Activated CD4-positive, alpha-beta T cell treated with anti-CD3 and anti-CD28 coated beads, Interleukin-2, amount 50 U/mL, for 1 hour (primary cell): ENCODE data around the gene MAST2.

Source experiments
- DNase-seq: peaks from one replicate; pipeline ENCODE4 v3.0.0-alpha.2; 2020

The MAST2 gene

GRCh38 chr1:45995298-45995697 lies 191.9 kb downstream of the MAST2 start:
- no peak for DNase-seq

DNA sequence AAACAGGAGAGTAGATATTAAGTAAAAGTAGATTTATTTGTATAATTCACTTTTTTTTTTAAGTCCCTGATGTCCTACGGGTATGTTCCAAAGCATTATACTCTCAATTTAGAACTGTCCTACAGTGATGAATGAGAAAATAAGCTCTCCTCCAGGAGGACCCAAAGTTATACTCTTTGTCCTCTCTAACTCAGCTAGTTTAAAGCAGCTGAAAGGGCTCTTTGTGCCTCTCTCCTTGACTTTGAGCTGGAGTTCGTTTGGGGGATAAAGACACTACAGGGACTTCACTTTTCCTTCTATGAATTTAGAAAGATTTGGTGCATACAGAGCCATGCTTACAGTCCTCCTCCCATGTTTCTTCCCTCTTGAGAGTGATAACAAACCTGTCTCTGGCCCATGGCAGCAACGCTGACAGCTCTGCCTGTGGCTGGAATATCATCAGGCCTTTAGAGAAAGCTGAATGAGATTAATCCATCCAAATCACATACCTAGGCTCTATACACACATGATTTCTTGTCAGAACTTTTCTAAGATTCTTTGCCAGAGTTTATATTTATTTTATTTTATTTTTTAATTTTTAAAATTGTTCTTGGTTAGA lies 194.7 kb downstream of the MAST2 start:
- no peak for DNase-seq

- DNase-seq, result no peak
These were observed 196.1 kb downstream of the MAST2 start for GRCh38 chr1:45999507-45999906.

DNA sequence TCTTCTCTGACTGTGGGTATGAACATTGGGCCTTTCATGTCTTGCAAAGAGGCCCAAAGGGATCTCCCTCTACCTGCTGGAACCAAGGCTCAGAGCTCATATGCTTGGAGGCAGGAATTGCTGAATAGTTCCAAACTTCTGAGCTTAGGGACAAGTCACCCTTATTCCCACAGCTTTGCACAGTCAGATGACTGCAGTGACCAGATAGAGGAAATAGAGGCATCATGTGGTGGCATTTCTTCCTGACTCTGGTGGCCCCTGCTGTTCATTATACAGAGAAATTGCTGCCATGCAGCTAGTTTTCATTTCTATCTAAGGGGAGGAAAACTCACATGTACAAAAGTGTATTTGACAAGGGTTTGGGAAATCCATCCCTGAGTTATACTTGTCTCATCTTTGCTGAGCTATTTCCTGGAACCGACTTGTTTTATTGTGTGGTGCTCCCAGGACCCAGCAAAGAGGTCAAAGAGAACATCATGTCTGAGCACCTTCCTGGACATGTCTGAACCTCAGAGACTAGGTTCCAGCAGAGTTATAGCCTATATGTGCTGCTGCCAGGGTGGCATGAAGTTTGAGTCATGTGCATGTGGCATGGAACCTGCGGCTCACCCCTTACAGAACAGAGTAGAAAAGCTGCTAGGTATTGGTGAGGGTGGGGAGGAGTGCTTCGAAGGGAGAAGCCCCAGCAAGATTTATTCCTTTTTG lies 197.8 kb downstream of the MAST2 start:
- no peak for DNase-seq

DNA sequence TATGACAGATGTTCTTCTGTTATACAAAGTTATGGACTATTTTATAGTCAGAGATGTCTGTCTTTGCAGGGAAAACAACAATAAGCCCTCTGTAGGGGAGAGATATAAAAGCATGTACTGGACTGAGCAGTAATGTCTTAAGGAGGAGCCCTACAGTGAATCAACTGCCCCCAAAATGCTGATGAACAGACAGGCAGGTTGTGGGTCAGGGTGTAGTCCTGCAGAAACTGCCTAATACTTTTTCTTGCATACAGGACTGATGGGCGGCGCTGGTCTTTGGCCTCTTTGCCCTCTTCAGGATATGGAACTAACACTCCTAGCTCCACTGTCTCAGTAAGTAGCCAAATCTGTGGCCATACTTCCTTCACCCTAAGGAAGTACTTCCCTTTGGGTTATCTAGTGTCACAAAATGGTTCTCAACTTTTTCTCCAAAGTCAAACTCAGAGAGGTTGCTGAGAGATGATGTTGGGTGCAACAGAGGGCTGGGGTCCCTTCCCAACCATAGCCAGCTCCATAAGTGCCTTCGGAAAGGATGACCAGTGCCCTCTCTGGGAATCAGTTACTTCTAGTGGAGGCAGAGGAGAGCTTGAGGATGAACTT lies 199.2 kb downstream of the MAST2 start:
- DNase-seq, result no peak

GRCh38 chr1:46003315-46003714 lies 199.9 kb downstream of the MAST2 start:
- no peak for DNase-seq

GRCh38 chr1:46004492-46004891 lies 201.1 kb downstream of the MAST2 start:
- no peak for DNase-seq

- no peak for DNase-seq
These were observed 202.2 kb downstream of the MAST2 start for GRCh38 chr1:46005594-46005993.

DNA sequence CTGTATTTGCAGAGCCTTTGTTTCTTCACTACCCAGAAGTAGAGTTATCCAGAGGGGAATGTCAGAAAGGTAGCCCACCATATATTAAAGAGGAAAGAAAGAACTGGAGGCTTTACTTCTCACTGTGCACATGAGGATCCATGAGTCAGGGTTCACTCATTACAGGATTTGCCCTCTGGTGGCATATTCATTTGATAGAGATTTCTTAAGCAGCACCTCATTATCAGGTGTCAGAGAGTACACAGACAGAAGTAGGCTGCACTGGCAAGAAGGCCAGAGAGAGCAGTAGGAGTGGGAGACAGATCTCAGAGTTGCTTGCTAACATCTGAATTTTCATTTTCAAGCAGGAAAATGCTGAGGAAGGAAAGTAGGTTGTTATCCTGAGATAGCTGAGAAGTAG lies 205.2 kb downstream of the MAST2 start:
- DNase-seq, result no peak

GRCh38 chr1:46010611-46011010 lies 207.2 kb downstream of the MAST2 start:
- no peak for DNase-seq

GRCh38 chr1:46011121-46011695 lies 207.8 kb downstream of the MAST2 start:
- DNase-seq, result no peak

DNA sequence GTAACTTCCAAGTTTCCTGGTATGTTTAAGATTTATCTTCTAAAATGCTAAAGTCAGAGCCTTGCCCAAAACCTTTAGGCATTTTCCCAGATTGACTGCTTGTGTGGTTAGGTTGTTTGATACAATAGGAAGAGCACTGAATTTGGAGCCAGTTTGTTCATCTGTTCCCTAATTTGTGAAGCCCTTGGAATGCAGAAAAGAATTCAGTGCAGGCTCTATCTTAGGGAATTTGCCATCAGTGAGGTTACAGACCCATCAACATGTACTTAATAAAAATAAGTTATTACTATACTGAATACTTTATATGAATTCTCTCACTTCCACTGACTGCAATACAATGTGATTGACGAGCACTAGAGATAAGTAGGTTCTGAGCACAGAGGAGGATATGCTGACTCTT lies 208.8 kb downstream of the MAST2 start:
- no peak for DNase-seq

DNA sequence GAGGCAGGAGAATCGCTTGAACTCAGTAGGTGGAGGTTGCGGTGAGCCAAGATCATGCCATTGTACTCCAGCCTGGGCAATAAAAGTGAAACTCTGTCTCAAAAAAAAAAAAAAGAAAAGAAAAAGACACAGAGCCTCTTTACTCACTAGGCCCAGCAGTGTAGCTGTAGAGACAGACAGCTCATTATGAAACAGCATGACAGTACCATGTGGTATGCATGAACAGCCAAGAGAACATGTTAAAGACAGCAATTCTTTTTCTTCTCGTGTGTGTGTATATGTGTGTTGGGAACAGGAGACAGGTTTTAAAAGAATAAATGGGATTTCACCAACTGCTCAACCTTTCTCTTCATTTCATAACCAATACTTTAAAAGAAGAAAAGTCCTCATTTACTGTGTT lies 210.2 kb downstream of the MAST2 start:
- DNase-seq, result no peak

GRCh38 chr1:46017876-46018503 lies 214.6 kb downstream of the MAST2 start:
- DNase-seq, result no peak

- DNase-seq, result no peak
These were observed 215.9 kb downstream of the MAST2 start for GRCh38 chr1:46019348-46019747.

- no peak for DNase-seq
These were observed 216.6 kb downstream of the MAST2 start for GRCh38 chr1:46020010-46020409.

DNA sequence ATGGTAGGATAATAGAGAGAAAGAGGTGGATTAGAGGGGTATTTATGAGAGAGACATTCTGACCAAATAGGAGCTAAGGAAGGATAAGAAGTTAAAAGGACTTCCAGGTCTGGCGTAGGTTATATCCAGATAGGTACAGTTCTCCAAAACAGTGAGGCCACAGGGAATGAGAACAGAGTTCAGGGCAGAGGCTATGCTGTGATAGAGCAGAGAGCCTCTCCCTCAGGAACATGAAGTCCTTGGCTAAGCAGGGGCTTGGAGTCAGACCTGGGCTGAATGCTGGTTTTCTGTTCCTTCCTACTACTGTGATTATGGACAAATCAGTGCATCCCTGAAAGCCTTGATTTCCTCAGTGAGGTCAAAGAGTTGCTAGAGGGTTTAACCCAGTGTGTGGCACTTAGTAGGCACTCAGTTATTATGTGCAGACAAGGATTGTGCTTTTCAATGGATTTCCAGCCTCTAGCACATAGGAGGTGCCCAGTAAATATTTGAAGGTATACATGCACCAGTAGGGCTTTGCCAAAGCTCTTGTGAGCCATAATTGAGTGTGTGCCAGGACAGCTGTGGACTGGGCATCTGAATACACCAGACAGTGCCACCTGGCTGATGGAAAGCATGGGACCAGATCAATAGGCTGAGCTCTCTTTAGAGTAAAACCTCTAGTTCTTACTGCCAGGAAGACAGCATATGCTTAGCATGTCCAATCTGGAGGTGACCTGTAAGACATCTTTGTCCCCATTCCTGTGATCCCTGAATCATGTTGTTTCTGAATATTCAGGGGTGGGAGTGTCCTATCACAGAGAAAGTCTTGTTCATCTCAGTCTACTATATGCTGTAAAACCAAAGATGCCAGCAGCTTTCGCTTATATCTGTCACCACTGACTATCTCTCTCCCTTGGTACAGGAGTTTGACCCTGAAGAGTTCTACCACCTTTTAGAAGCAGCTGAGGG lies 217.9 kb downstream of the MAST2 start:
- no peak for DNase-seq

- no peak for DNase-seq
These were observed 223.1 kb downstream of the MAST2 start for GRCh38 chr1:46026531-46026930.

DNA sequence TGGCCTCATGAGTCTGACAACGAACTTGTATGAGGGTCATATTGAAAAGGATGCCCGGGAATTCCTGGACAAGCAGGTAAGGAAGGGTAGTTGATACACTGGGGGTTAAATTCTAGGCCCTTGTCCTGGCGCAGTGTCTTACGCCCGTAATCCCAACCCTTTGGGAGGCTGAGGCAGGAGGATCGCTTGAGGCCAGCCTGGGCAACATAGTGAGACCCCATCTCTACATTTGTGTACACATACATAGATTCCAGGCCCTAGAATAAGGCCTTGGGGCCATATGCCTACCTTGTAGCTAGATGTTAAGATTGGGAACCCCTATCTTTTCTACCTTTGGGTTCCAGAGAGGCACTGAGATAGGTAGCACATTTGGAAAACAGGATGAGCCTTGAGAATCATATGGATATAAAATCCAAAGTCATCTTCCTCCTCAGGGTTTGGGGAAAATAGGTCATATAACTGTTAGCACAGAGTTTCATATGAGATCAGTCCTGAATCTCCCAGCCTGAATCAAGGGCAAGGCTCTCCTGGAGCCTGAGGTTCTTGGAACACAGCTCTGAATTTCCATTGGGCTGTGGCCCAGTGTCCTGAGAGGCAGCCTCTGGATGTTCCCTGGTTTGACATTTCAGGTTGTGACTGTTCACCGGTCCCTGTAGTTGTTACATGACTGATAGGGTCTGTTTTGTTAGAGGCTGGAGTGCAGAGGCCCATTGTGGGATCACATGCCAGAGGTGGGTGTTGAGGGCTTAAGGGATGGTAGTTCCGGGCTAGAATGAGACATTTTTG lies 224.6 kb downstream of the MAST2 start:
- no peak for DNase-seq

GRCh38 chr1:46030074-46030870 lies 226.9 kb downstream of the MAST2 start:
- DNase-seq, result no peak
